Measurements from ENCODE around the gene RFX4.
"Not testable (repeated sequence)": the region's sequence is repeated elsewhere in the genome, so short reads cannot be mapped to it uniquely, and the experiment has no call there.

Gene RFX4

GRCh38 chr12:106590601-106591000, 7.8 kb downstream of the RFX4 start:
- DNase-seq (ENCODE audit: low read depth): no peak

GRCh38 chr12:106594447-106594846, 11.6 kb downstream of the RFX4 start:
- no peak for DNase-seq (ENCODE audit: low read depth)

- no peak for DNase-seq (ENCODE audit: low read depth)
These were observed 12.5 kb downstream of the RFX4 start for GRCh38 chr12:106595268-106595667.

- DNase-seq (ENCODE audit: low read depth): no peak
These were observed 15.2 kb downstream of the RFX4 start for GRCh38 chr12:106598003-106598402.

GRCh38 chr12:106599302-106599701, 16.5 kb downstream of the RFX4 start:
- DNase-seq (ENCODE audit: low read depth): no peak

GRCh38 chr12:106600503-106600902, 17.7 kb downstream of the RFX4 start:
- no peak for DNase-seq (ENCODE audit: low read depth)

- no peak for DNase-seq (ENCODE audit: low read depth)
These were observed 18.2 kb downstream of the RFX4 start for GRCh38 chr12:106601031-106601430.

- no peak for DNase-seq (ENCODE audit: low read depth)
These were observed 18.7 kb downstream of the RFX4 start for GRCh38 chr12:106601496-106601895.

GRCh38 chr12:106602076-106602475, 19.3 kb downstream of the RFX4 start:
- DNase-seq (ENCODE audit: low read depth): no peak

- no peak for DNase-seq (ENCODE audit: low read depth)
These were observed 22.4 kb downstream of the RFX4 start for GRCh38 chr12:106605254-106605653.

GRCh38 chr12:106620588-106620987, 37.8 kb downstream of the RFX4 start:
- DNase-seq (ENCODE audit: low read depth): not testable (repeated sequence)

- no peak for DNase-seq (ENCODE audit: low read depth)
These were observed 43.2 kb downstream of the RFX4 start for GRCh38 chr12:106625976-106626375.

GRCh38 chr12:106629797-106630659, 47.2 kb downstream of the RFX4 start:
- no peak for DNase-seq (ENCODE audit: low read depth)

- no peak for DNase-seq (ENCODE audit: low read depth)
These were observed 48.3 kb downstream of the RFX4 start for GRCh38 chr12:106631150-106631549.

GRCh38 chr12:106631797-106632196, 49.0 kb downstream of the RFX4 start:
- DNase-seq (ENCODE audit: low read depth): no peak

GRCh38 chr12:106632797-106633450, 50.1 kb downstream of the RFX4 start:
- DNase-seq (ENCODE audit: low read depth): no peak

GRCh38 chr12:106633451-106633823, 50.6 kb downstream of the RFX4 start:
- no peak for DNase-seq (ENCODE audit: low read depth)

GRCh38 chr12:106634206-106634605, 51.4 kb downstream of the RFX4 start:
- DNase-seq (ENCODE audit: low read depth): no peak

GRCh38 chr12:106643000-106643399, 60.2 kb downstream of the RFX4 start:
- no peak for DNase-seq (ENCODE audit: low read depth)

- DNase-seq (ENCODE audit: low read depth): no peak
These were observed 61.7 kb downstream of the RFX4 start for GRCh38 chr12:106644335-106645073.

- peak; percentile 31 for DNase-seq (ENCODE audit: low read depth)
These were observed 62.2 kb downstream of the RFX4 start for GRCh38 chr12:106645074-106645421.

GRCh38 chr12:106645465-106646330, 62.9 kb downstream of the RFX4 start:
- DNase-seq (ENCODE audit: low read depth): no peak

Data from stromal cell of bone marrow (primary cell).